HFFc6 (cell line): ENCODE measurements around the gene TCERG1L. TPM values are rescaled to one million over a fixed set of nuclear protein-coding genes. Genes with fewer than 3 reads are reported as not detected.

Experiments
- DNase-seq: peaks from one replicate; pipeline ENCODE4 v3.0.0-alpha.2; 2018
- H3K27ac Mint-ChIP-seq: 2 replicates; pipeline ENCODE4 v1.8.0; 2020; ENCODE audit warnings: mild to moderate bottlenecking, mixed read lengths
- H3K27me3 Mint-ChIP-seq: 2 replicates; pipeline ENCODE4 v1.8.0; 2021; ENCODE audit warnings: mild to moderate bottlenecking, moderate library complexity, mixed read lengths; ENCODE audit not compliant: insufficient read depth
- H3K36me3 Mint-ChIP-seq: 2 replicates; pipeline ENCODE4 v1.8.0; 2021; ENCODE audit warnings: low read depth, mixed read lengths
- H3K4me1 Mint-ChIP-seq: 2 replicates; pipeline ENCODE4 v1.8.0; 2020; ENCODE audit warnings: low read depth, mixed read lengths
- H3K4me3 Mint-ChIP-seq: 2 replicates; pipeline ENCODE4 v1.8.0; 2020; ENCODE audit warnings: mild to moderate bottlenecking, moderate library complexity, mixed read lengths
- H3K9me3 Mint-ChIP-seq: 2 replicates; pipeline ENCODE4 v1.8.0; 2020; ENCODE audit warnings: mild to moderate bottlenecking, mixed read lengths
- total RNA-seq, 6 experiments: library from RNA; stranded (reverse); fragmentation: NEBNext Ultra II Directional; extraction: Animal tissue kit (Norgen Biotek cat#: 25700); gene quantifications; 2 replicates in 1 of 6; 3 replicates in 5 of 6; pipeline ENCODE4 v1.2.3, GENCODE V29; 2021
- TF ChIP-seq, protein P1 (sequence below): fragments of 200-600 bp; sonication (generic); IDR thresholded peaks from 2 replicates; pipeline ENCODE4 v1.5.0; 2021; ENCODE audit warnings: antibody characterized with exemption, mild to moderate bottlenecking

Gene TCERG1L
- total RNA-seq, 6 experiments from 2014 or later: 0.09 TPM; not detected in 5

GRCh38 chr10:131219955-131220489 is 91.5 kb downstream of the TCERG1L start:
- Mint-ChIP-seq H3K27me3 (no peaks in the 10 kb centered on the region; the same call in 1 of the 2 replicates), H3K4me3 (no peak overlapping the region), H3K4me1 (no peaks in the 10 kb centered on the region), H3K36me3 (peaks cover 7% of the 10 kb centered on the region; the same call in 1 of the 2 replicates), H3K27ac (no peak overlapping the region), H3K9me3 (peaks cover 68% of the 10 kb centered on the region)
- TF ChIP-seq, protein P1, sequence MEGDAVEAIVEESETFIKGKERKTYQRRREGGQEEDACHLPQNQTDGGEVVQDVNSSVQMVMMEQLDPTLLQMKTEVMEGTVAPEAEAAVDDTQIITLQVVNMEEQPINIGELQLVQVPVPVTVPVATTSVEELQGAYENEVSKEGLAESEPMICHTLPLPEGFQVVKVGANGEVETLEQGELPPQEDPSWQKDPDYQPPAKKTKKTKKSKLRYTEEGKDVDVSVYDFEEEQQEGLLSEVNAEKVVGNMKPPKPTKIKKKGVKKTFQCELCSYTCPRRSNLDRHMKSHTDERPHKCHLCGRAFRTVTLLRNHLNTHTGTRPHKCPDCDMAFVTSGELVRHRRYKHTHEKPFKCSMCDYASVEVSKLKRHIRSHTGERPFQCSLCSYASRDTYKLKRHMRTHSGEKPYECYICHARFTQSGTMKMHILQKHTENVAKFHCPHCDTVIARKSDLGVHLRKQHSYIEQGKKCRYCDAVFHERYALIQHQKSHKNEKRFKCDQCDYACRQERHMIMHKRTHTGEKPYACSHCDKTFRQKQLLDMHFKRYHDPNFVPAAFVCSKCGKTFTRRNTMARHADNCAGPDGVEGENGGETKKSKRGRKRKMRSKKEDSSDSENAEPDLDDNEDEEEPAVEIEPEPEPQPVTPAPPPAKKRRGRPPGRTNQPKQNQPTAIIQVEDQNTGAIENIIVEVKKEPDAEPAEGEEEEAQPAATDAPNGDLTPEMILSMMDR: no peak
- DNase-seq: no peak

- Mint-ChIP-seq H3K9me3 (peaks cover 68% of the 10 kb centered on the region), H3K27me3 (no peaks in the 10 kb centered on the region; the same call in 1 of the 2 replicates), H3K27ac (no peak overlapping the region), H3K36me3 (peaks cover 7% of the 10 kb centered on the region; the same call in 1 of the 2 replicates), H3K4me3 (no peak overlapping the region), H3K4me1 (no peaks in the 10 kb centered on the region)
- DNase-seq: no peak
- TF ChIP-seq, protein P1: no peak
Measured at GRCh38 chr10:131219584-131219886, 92.0 kb downstream of the TCERG1L start.

- Mint-ChIP-seq H3K4me3 (no peak overlapping the region), H3K9me3 (peaks cover 69% of the 10 kb centered on the region), H3K36me3 (peaks cover 9% of the 10 kb centered on the region; the same call in 1 of the 2 replicates), H3K27ac (no peak overlapping the region), H3K4me1 (no peaks in the 10 kb centered on the region), H3K27me3 (no peaks in the 10 kb centered on the region; the same call in 1 of the 2 replicates)
- TF ChIP-seq, protein P1: no peak
- DNase-seq: no peak
Measured at GRCh38 chr10:131218811-131219583, 92.5 kb downstream of the TCERG1L start.

- TF ChIP-seq, protein P1: no peak
- DNase-seq: no peak
- Mint-ChIP-seq H3K4me1 (no peaks in the 10 kb centered on the region), H3K27me3 (no peaks in the 10 kb centered on the region; the same call in 1 of the 2 replicates), H3K4me3 (no peak overlapping the region), H3K9me3 (peaks cover 76% of the 10 kb centered on the region), H3K27ac (no peak overlapping the region), H3K36me3 (peaks cover 8% of the 10 kb centered on the region; the same call in 1 of the 2 replicates)
Measured at GRCh38 chr10:131216681-131217230, 94.8 kb downstream of the TCERG1L start.

GRCh38 chr10:131215776-131216175 is 95.7 kb downstream of the TCERG1L start:
- DNase-seq: no peak
- H3K4me1 Mint-ChIP-seq: no peaks in the 10 kb centered on the region
- no peak overlapping the region for H3K4me3 Mint-ChIP-seq
- TF ChIP-seq, protein P1: no peak
- H3K27ac Mint-ChIP-seq: no peak overlapping the region
- no peaks in the 10 kb centered on the region; the same call in 1 of the 2 replicates for H3K27me3 Mint-ChIP-seq
- H3K36me3 Mint-ChIP-seq: peaks cover 3% of the 10 kb centered on the region; the same call in 1 of the 2 replicates
- H3K9me3 Mint-ChIP-seq: peaks cover 67% of the 10 kb centered on the region
